Measurements from ENCODE around the gene SWI5.

The SWI5 gene

GRCh38 chr9:128244091-128244836 is 31.8 kb upstream of the SWI5 start:
- peaks cover 10% of the 10 kb centered on the region for H3K4me1 ChIP-seq (ENCODE audit: insufficient read depth, low read length)
- H3K9me3 ChIP-seq (ENCODE audit: insufficient read depth, low read depth, low read length): no peaks in the 10 kb centered on the region
- no peaks in the 10 kb centered on the region for H3K27me3 ChIP-seq (ENCODE audit: insufficient read depth, low read length)
- 86% methylated on average over 13 of the region's 13 CpGs for WGBS
- no peak overlapping the region for H3K27ac ChIP-seq (ENCODE audit: low read depth, low read length)
- no peak overlapping the region for H3K9ac ChIP-seq (ENCODE audit: low read depth, low read length)
- peak overlapping the region; percentile 29; the same call in 1 of the 2 replicates for H3K4me3 ChIP-seq (ENCODE audit: low read length)
- peaks cover 37% of the 10 kb centered on the region for H3K36me3 ChIP-seq (ENCODE audit: insufficient read depth, low read length)

- 27% methylated on average over 12 of the region's 18 CpGs for WGBS
Observed at GRCh38 chr9:128244837-128245231, 31.2 kb upstream of the SWI5 start.

GRCh38 chr9:128245421-128246151 is 30.5 kb upstream of the SWI5 start:
- Histone ChIP-seq H3K27me3 (ENCODE audit: insufficient read depth, low read length) (no peaks in the 10 kb centered on the region), H3K36me3 (ENCODE audit: insufficient read depth, low read length) (peaks cover 24% of the 10 kb centered on the region), H3K9ac (ENCODE audit: low read depth, low read length) (no peak overlapping the region), H3K4me1 (ENCODE audit: insufficient read depth, low read length) (peaks cover 10% of the 10 kb centered on the region), H3K27ac (ENCODE audit: low read depth, low read length) (no peak overlapping the region; the same call in 1 of the 2 replicates), H3K4me3 (ENCODE audit: low read length) (no peak overlapping the region), H3K9me3 (ENCODE audit: insufficient read depth, low read depth, low read length) (no peaks in the 10 kb centered on the region)
- WGBS: 62% methylated on average over 13 of the region's 13 CpGs

More at GRCh38 chr9:128244837-128245231, 31.2 kb upstream of the SWI5 start:
- Histone ChIP-seq H3K4me3 (ENCODE audit: low read length) (peak overlapping the region; percentile 29; the same call in 1 of the 2 replicates), H3K36me3 (ENCODE audit: insufficient read depth, low read length) (peaks cover 31% of the 10 kb centered on the region), H3K27ac (ENCODE audit: low read depth, low read length) (no peak overlapping the region), H3K9ac (ENCODE audit: low read depth, low read length) (no peak overlapping the region), H3K9me3 (ENCODE audit: insufficient read depth, low read depth, low read length) (no peaks in the 10 kb centered on the region), H3K27me3 (ENCODE audit: insufficient read depth, low read length) (no peaks in the 10 kb centered on the region), H3K4me1 (ENCODE audit: insufficient read depth, low read length) (peaks cover 10% of the 10 kb centered on the region)

- Histone ChIP-seq H3K4me3 (ENCODE audit: low read length) (no peak overlapping the region), H3K36me3 (ENCODE audit: insufficient read depth, low read length) (peaks cover 19% of the 10 kb centered on the region), H3K9me3 (ENCODE audit: insufficient read depth, low read depth, low read length) (no peaks in the 10 kb centered on the region), H3K27me3 (ENCODE audit: insufficient read depth, low read length) (no peaks in the 10 kb centered on the region), H3K9ac (ENCODE audit: low read depth, low read length) (no peak overlapping the region), H3K4me1 (ENCODE audit: insufficient read depth, low read length) (peaks cover 12% of the 10 kb centered on the region), H3K27ac (ENCODE audit: low read depth, low read length) (no peak overlapping the region)
- WGBS: 74% methylated on average over 2 of the region's 2 CpGs
Observed at GRCh38 chr9:128246471-128246870, 29.6 kb upstream of the SWI5 start.

- no peak overlapping the region for H3K27ac ChIP-seq (ENCODE audit: low read depth, low read length)
- peaks cover 12% of the 10 kb centered on the region for H3K4me1 ChIP-seq (ENCODE audit: insufficient read depth, low read length)
- H3K9ac ChIP-seq (ENCODE audit: low read depth, low read length): no peak overlapping the region
- WGBS: 90% methylated on average over 5 of the region's 5 CpGs
- peaks cover 13% of the 10 kb centered on the region for H3K36me3 ChIP-seq (ENCODE audit: insufficient read depth, low read length)
- no peak overlapping the region for H3K4me3 ChIP-seq (ENCODE audit: low read length)
- no peaks in the 10 kb centered on the region for H3K9me3 ChIP-seq (ENCODE audit: insufficient read depth, low read depth, low read length)
- no peaks in the 10 kb centered on the region for H3K27me3 ChIP-seq (ENCODE audit: insufficient read depth, low read length)
Observed at GRCh38 chr9:128247226-128247803, 28.8 kb upstream of the SWI5 start.

- H3K9ac ChIP-seq (ENCODE audit: low read depth, low read length): no peak overlapping the region
- WGBS: 93% methylated on average over 8 of the region's 8 CpGs
Observed at GRCh38 chr9:128249558-128249907, 26.5 kb upstream of the SWI5 start.

GRCh38 chr9:128249908-128250838 is 25.9 kb upstream of the SWI5 start:
- Histone ChIP-seq H3K4me3 (ENCODE audit: low read length) (peak overlapping the region; percentile 59), H3K9me3 (ENCODE audit: insufficient read depth, low read depth, low read length) (no peaks in the 10 kb centered on the region), H3K4me1 (ENCODE audit: insufficient read depth, low read length) (peaks cover 14% of the 10 kb centered on the region), H3K9ac (ENCODE audit: low read depth, low read length) (peak overlapping the region; percentile 55), H3K36me3 (ENCODE audit: insufficient read depth, low read length) (peaks cover 19% of the 10 kb centered on the region), H3K27me3 (ENCODE audit: insufficient read depth, low read length) (no peaks in the 10 kb centered on the region), H3K27ac (ENCODE audit: low read depth, low read length) (no peak overlapping the region)
- 86% methylated on average over 81 of the region's 81 CpGs for WGBS

More at GRCh38 chr9:128249558-128249907, 26.5 kb upstream of the SWI5 start:
- Histone ChIP-seq H3K27me3 (ENCODE audit: insufficient read depth, low read length) (no peaks in the 10 kb centered on the region), H3K4me1 (ENCODE audit: insufficient read depth, low read length) (peaks cover 8% of the 10 kb centered on the region), H3K4me3 (ENCODE audit: low read length) (peak overlapping the region; percentile 59; the same call in 1 of the 2 replicates), H3K27ac (ENCODE audit: low read depth, low read length) (no peak overlapping the region), H3K9me3 (ENCODE audit: insufficient read depth, low read depth, low read length) (no peaks in the 10 kb centered on the region), H3K36me3 (ENCODE audit: insufficient read depth, low read length) (peaks cover 19% of the 10 kb centered on the region)

- H3K4me1 ChIP-seq (ENCODE audit: insufficient read depth, low read length): peaks cover 8% of the 10 kb centered on the region
- WGBS: 90% methylated on average over 43 of the region's 43 CpGs
- H3K4me3 ChIP-seq (ENCODE audit: low read length): peak overlapping the region; percentile 51
- H3K27ac ChIP-seq (ENCODE audit: low read depth, low read length): no peak overlapping the region
- peaks cover 19% of the 10 kb centered on the region for H3K36me3 ChIP-seq (ENCODE audit: insufficient read depth, low read length)
- H3K27me3 ChIP-seq (ENCODE audit: insufficient read depth, low read length): no peaks in the 10 kb centered on the region
- no peaks in the 10 kb centered on the region for H3K9me3 ChIP-seq (ENCODE audit: insufficient read depth, low read depth, low read length)
- H3K9ac ChIP-seq (ENCODE audit: low read depth, low read length): peak overlapping the region; percentile 55
Observed at GRCh38 chr9:128250839-128251731, 25.0 kb upstream of the SWI5 start.

- no peaks in the 10 kb centered on the region for H3K9me3 ChIP-seq (ENCODE audit: insufficient read depth, low read depth, low read length)
- no peaks in the 10 kb centered on the region for H3K27me3 ChIP-seq (ENCODE audit: insufficient read depth, low read length)
- no peak overlapping the region for H3K27ac ChIP-seq (ENCODE audit: low read depth, low read length)
- no peak overlapping the region for H3K9ac ChIP-seq (ENCODE audit: low read depth, low read length)
- H3K4me3 ChIP-seq (ENCODE audit: low read length): 0 out of 2 replicates have a peak overlapping the region, but pooled peaks have one; percentile 51
- peaks cover 19% of the 10 kb centered on the region for H3K36me3 ChIP-seq (ENCODE audit: insufficient read depth, low read length)
- 87% methylated on average over 3 of the region's 3 CpGs for WGBS
- H3K4me1 ChIP-seq (ENCODE audit: insufficient read depth, low read length): peaks cover 8% of the 10 kb centered on the region
Observed at GRCh38 chr9:128251732-128252100, 24.4 kb upstream of the SWI5 start.

All from HUES64 (cell line).